ENCODE measurements around the gene GADL1.

Gene GADL1

GRCh38 chr3:30835667-30836066 lies 58.8 kb downstream of the GADL1 start:
- TF ChIP-seq, protein P1, sequence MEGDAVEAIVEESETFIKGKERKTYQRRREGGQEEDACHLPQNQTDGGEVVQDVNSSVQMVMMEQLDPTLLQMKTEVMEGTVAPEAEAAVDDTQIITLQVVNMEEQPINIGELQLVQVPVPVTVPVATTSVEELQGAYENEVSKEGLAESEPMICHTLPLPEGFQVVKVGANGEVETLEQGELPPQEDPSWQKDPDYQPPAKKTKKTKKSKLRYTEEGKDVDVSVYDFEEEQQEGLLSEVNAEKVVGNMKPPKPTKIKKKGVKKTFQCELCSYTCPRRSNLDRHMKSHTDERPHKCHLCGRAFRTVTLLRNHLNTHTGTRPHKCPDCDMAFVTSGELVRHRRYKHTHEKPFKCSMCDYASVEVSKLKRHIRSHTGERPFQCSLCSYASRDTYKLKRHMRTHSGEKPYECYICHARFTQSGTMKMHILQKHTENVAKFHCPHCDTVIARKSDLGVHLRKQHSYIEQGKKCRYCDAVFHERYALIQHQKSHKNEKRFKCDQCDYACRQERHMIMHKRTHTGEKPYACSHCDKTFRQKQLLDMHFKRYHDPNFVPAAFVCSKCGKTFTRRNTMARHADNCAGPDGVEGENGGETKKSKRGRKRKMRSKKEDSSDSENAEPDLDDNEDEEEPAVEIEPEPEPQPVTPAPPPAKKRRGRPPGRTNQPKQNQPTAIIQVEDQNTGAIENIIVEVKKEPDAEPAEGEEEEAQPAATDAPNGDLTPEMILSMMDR (IDR thresholded peaks at IDR 0.05): no peak

GRCh38 chr3:30832961-30833575 lies 61.4 kb downstream of the GADL1 start:
- TF ChIP-seq, protein P1 (IDR thresholded peaks at IDR 0.05): no peak

DNA sequence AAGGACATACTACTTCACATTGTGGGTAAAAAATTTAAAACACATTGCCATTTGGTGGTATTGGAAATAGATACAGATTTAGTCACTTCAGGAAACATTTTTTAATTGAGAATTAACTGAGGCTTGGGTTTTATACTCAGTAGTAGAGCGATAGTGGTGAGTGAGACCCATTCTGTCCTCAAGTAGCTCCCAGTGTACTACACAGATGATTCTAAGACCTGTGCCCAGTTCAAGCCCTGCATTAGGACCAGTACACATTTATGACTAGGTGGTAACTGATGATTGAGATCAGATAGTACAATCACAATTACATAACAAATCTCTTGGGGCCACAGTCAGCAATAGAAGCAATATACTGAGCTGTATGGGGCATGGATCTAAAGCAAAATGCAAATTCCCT lies 67.4 kb downstream of the GADL1 start:
- TF ChIP-seq, protein P1 (IDR thresholded peaks at IDR 0.05): no peak

- TF ChIP-seq, protein P1 (IDR thresholded peaks at IDR 0.05): no peak
These were observed 67.9 kb downstream of the GADL1 start for GRCh38 chr3:30826531-30826942.

DNA sequence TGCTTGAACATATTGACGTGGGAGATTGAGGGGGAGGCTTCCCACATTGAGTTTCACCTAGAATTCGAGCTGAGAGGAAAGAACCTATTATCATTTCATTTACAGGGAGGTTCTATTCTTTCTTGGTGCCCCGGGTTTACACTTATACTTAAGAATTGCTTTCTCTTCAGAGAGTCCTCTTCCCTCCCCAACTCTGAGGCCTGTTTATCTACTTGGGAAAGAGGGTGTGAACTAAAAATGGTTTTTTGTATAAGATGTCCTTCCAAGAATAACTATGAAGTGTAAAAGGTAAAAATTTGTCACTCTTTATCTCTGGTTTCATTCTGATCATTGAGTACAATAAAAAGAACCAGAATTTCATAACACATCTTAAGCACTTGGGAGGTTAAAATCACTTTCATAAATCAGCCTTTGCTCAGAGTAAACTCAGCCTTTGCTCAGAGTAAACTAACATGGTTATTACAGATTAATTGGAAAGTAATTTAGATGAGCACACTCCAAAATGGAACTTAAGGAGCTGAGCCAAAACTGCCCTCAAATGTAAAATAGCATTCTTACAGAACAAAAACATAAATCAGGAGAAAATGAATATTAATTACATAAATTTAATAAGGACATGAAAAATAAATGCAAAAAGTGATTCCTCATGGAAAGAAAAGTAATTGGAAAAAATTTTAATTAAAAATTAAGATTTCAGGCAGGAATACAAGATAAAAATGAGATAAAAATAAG lies 75.2 kb downstream of the GADL1 start:
- TF ChIP-seq, protein P1 (IDR thresholded peaks at IDR 0.05): no peak

DNA sequence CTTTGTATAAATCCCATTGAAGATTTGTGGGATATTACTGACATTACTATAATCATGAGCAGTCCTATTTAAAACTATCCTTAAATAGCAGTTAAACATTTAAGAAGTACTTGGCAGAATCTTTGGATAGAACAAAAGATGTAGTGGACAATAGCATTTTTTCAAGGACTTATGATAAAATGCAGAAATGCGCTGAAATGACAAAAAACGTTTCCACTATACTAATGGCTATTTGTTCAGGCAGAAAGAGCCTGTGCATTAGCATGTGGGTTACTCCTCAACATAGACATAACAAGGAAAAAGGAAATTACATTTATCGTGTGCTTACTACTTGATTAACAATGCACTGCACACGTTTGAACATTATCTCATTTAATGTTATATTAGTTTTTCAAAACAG lies 80.7 kb downstream of the GADL1 start:
- TF ChIP-seq, protein P1 (IDR thresholded peaks at IDR 0.05): no peak

- TF ChIP-seq, protein P1 (IDR thresholded peaks at IDR 0.05): no peak
These were observed 83.2 kb downstream of the GADL1 start for GRCh38 chr3:30811151-30811795.
